Left hindlimb (tissue), 1 donor: ENCODE results near the gene EXOC3L4.

Source experiments
- DNase-seq: peaks from one replicate; pipeline ENCODE4 v3.0.0-alpha.2; 2018

Gene EXOC3L4

GRCh38 chr14:103070971-103071542 lies 23.5 kb upstream of the EXOC3L4 start:
- DNase-seq, result no peak

- DNase-seq, result no peak
Measured at GRCh38 chr14:103071544-103072251, 22.8 kb upstream of the EXOC3L4 start.

GRCh38 chr14:103072595-103073366 lies 21.7 kb upstream of the EXOC3L4 start:
- DNase-seq, result no peak

GRCh38 chr14:103073367-103073875 lies 21.1 kb upstream of the EXOC3L4 start:
- DNase-seq, result no peak

GRCh38 chr14:103073876-103074728 lies 20.4 kb upstream of the EXOC3L4 start:
- DNase-seq, result no peak

GRCh38 chr14:103074729-103075367 lies 19.7 kb upstream of the EXOC3L4 start:
- peak; percentile 71 for DNase-seq

- DNase-seq, result no peak
Measured at GRCh38 chr14:103078420-103078749, 16.1 kb upstream of the EXOC3L4 start.

- DNase-seq, result no peak
Measured at GRCh38 chr14:103078860-103079587, 15.5 kb upstream of the EXOC3L4 start.

GRCh38 chr14:103081951-103082350 lies 12.6 kb upstream of the EXOC3L4 start:
- no peak for DNase-seq

- DNase-seq, result no peak
Measured at GRCh38 chr14:103084021-103084919, 10.3 kb upstream of the EXOC3L4 start, which contains the start of gene LBHD2. TSS of gene LBHD2 (plus strand) at chr14:103084210. CDS start at chr14:103086013, 1,803 bp downstream.

GRCh38 chr14:103085106-103086091 lies 9.1 kb upstream of the EXOC3L4 start:
- no peak for DNase-seq

- no peak for DNase-seq
Measured at GRCh38 chr14:103086771-103087342, 7.7 kb upstream of the EXOC3L4 start.

- DNase-seq, result no peak
Measured at GRCh38 chr14:103087343-103087835, 7.1 kb upstream of the EXOC3L4 start.

- no peak for DNase-seq
Measured at GRCh38 chr14:103088921-103089320, 5.6 kb upstream of the EXOC3L4 start.

GRCh38 chr14:103089386-103090335 lies 4.9 kb upstream of the EXOC3L4 start:
- peak; percentile 25 for DNase-seq

- peak; percentile 14 for DNase-seq
Measured at GRCh38 chr14:103090481-103091020, 4.0 kb upstream of the EXOC3L4 start.
